Right renal cortex interstitium (tissue), 3 donors: ENCODE results near the gene RENBP. TPM values are rescaled to one million over a fixed set of nuclear protein-coding genes. Genes with fewer than 3 reads are reported as not detected.

Experiments used
- DNase-seq, 3 donors: peaks; one replicate each; pipeline ENCODE4 v3.0.0-alpha.2; 2013; ENCODE audit warnings: low read depth in 3 of 3, low spot score in 2 of 3
- polyA plus RNA-seq, 3 donors: library from polyadenylated mRNA; unstranded; fragments of 120-200 nt; gene quantifications; one replicate each; pipeline ENCODE4 v1.2.1, GENCODE V29; 2013; ENCODE audit not compliant: insufficient read length in 3 of 3

The RENBP gene
- polyA plus RNA-seq, 3 donors, result 13.9 to 17.9 (median 17.2) TPM

DNA sequence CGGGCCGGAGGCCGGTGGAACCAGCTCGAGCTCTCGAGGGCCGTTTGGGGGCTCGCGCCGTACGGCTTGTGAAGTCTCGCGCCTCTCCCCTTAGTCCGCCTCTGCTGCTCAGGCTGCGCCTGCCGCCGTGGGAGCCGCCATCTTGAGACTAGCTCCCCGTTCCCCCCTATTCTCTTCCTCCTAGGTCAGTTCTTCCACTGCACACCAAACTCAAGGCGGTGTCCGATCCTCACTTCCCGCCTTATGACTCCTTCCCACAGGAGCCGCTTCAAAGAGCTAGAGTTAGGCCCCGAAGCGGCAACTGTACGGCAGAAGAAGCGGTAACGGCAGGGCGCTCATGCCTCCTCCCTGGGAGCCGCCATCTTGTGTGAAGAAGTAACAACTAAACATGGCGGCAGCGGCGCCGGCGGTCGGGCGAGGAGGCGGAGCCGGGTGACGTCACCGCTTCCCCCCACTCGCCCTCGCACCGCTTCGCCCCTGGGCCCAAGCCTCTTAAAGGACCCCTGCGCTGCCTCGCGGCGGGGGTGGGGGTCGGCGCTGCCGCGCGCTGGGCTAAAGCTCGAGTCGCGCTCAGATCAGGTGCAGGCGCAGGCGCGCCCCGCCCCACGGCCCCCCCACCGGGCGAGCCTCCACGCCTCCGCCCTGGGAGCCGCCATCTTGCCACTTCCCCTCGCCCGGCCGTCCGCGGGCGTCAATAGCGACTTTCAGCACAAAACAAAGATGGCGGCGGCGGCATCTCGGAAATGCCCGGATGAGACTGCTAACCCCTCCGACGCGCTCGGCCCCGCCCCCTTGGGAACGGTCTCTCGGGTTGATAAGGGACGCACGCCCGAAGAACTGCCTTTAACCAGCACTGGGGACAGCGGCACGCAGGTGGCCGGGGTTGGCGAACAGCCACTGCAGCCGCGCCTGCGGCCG is 27.3 kb upstream of the RENBP start, which contains the start of gene HCFC1:
Gene HCFC1 (minus strand): TSS at position 369 of the 918 bp plus-strand sequence. CDS start 978 bp downstream, outside the sequence.
- peak; percentile 56 to 79 (median 74) for DNase-seq

DNA sequence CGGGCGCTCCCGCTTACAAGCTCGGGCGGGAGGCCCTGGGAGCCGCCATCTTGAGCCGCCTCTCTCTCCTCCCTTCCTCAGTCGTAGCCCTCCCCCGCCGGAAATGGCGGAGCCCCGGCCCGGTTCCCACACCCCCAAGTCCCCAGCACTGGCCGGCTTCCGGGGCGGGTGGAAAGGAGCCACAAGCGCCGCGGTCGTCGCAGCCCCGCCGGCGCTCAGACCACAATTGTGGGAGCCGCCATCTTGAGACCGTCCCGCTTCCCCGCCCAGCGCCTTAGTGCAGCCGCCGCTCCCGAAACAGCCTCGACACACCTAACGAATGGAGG is 26.6 kb upstream of the RENBP start:
- no peak for DNase-seq

DNA sequence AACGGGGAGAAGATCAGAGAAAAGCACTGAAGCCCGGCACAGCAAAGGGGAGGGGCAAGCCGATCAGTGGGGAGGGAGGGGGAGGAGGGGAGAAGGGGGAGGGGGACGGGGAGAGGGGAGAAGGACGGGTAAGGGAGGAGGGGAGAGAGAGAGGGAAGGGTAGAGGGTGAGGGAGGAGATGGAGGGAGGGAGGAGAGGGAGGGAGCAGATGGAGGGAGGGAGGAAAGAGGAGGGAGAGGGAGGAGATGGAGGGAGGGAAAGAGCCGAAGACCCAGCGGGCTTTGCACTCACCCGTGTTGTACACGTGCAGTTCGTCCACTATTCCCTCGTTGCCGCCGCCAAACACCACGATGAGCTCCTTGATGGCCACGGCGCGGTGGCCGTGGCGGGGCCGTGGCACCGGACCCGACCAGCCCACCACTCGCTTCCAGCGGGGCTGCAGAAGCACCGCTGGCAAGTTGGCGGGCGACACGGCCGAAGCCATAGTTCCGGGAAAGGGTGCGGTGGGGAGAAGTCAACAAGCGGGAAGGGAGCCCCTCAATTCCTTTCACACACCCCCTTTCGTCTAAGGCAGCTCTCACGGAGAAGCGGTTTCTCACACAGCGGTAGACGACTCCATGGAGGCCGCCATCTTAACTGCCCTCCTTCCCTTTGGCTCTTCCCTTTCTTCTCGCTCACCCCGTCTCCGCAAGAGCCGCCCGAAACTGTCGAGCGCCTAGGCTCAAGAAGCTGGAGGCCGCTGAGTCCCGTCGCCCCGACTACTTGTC is 26.1 kb upstream of the RENBP start:
- no peak for DNase-seq

DNA sequence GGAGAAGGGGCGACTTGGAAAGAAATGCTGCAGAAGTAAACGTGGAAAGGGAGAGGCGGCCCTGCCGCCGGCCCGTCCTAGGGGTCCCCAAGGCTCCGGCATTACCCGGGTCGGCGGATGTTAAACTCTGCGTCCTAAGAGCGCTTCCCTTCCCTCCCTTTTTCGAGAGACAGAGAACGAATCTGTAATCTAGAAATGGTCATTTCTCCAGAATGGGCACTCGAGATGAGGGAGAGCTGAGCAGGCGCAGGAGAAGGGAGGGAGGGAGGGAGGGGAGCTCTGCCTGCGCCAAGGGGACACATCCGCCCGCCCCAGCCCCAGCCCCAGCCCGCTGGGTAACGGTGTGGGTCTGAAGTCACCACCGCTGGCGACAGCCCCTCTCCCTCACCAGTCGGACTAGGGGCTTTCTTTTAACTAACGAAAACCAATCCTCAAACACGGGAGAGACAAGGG is 25.5 kb upstream of the RENBP start:
- no peak for DNase-seq

DNA sequence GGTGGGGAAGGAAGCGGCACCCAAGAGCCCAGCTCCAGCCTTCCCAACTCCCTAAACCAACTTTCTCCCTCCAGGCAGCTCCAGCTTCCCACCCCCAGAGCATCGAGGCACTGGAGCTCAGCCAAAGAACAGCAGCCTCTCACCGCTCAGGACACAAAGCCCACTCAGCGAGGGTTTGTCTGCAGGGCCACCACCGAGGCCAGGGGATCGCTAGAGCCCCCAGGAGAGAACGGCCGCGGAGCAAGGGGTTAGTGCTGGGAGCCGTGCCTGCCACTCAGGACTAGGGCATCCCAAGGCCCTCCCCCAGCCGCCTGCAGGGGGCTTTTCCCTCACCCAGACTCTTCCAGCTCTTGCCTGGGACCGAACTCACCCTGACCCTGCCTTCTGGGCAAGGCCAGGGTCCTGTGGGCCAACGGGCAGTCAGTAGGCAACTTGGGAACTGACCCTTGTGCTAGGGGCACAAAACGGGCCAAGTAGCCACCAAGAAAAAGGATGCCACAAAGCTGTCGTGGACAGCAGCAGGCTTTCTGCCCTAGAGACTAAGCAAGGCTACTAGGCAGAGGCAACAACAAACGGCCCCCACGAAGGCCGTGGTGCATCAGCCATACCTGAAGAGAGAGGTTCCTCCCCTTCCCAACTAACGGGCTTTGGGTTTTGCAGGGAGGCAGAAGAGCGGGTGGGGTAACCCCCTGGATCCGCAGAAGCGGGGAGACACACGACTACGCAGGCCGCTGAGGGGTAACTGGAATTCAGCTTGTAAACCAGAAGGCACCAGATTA is 24.9 kb upstream of the RENBP start:
- DNase-seq, result no peak

DNA sequence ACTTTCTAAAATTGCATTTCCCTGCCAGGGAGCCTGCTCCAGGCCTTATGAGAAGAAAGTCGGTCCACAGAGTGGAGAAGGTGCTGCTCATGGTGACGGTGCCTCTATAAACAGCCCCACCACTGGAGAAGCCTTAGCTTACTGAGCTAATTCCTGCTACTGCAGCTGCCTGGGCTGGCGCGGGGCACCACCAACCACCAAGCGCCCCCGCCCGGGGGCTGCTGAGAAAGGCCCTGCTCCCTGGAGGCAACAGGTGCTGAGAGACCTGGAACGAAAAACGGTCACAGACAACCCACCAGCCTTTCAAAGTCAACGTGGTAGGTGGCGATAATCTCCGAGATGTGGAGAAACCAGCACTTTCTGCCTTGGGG is 24.3 kb upstream of the RENBP start:
- DNase-seq, result no peak

DNA sequence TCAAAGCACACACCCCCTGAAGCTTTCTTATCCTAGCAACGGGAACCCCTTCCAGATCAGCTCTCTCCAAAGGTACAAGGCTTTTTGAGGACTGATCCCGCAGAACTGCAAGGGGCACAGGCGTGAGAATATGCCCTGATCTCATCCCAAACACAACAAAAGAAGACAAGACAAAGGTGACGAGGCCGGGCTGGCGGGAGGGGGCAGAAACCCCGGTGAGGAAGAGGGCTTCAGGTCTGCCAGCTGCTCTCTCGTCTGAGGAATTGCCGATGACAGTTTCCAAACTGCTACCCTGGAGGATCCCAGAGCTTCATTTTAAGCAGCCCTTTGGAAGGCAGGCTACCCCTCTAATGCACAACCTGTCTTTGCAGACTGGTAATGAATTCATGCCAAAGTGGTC is 23.8 kb upstream of the RENBP start:
- no peak for DNase-seq

DNA sequence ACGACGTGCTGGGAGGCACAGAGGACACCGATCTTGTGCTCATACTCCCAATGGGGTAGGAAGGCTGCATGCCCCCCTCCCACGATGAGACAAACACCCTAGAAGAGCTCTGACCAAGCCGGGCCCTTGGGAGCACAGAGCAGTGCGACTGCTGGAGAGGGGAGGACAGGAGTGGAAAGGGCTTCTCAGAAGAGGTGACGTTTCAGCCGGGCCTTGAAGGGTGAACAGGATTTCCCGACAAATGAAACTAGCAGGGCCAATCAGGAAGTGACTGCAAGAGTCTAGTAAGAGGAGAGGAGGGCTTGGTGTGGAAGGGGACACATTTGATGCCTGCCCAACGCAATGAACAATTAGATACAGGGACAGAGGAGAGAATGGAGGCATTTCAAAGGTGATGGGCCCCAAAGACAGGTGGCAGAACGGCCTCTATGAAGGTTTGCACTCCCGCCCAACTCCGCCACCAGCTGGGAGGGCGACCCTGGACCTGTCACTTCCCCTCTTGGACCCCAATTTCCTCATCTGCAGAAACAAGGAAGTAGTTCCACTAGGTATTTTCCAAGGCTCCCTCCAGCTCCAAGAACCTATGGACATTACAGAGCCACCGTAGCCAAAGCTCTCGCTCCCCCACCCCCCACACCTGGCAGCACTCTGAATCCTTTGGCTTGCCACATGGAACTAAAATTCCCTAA is 23.2 kb upstream of the RENBP start:
- DNase-seq, result no peak

DNA sequence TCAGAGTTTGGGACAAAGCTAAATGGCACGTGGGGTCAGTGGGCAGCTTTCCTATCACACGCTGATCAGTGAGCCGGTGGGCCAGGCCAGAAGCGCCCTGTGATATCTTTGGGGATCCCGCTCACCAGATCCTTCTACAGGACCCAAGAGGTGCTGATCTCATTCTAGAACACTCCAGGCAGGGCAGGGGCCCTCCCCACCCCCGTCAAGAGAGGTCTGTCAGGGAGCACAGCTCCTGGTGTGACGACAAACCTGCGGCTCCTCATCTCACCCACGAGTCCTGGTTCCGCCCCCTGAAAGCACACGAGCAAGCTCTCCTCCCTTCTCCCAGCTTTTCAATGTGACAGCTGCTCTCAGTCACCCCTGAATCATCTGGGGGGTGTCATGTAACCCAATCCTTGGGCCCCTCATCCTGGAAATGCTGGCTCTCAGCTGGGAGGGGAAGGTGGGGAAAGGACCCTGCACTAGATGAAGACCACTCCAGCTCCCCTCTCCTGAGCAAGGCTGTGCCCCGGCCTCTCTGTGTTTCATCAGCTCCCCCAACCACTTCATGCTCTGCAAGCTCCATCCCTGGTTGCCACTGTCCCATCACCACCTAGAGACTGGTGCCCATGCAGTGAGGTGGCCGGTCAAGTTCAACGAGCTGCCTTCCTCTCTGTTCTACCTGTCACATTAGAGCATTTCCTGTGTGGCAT is 22.5 kb upstream of the RENBP start:
- no peak for DNase-seq

DNA sequence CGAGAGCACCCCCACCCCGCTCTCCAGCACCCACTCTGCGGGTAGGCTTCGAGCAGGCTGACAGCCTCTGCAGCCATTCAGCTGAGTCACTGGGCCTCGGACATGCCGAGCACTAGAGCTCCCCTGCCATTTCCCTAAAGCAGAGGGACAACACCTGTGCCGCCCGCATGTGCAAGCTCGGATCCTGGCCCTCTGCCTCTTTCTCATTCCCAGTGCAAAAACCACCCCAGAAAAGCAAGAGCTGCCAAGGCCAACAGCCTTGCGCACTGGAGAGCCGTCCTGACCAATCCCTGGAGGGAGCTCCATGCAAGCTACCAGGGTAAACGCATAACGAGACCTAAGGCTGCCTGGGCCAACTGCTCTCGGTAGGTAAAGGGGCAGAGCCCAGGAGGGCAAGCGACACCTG is 21.8 kb upstream of the RENBP start:
- no peak for DNase-seq

DNA sequence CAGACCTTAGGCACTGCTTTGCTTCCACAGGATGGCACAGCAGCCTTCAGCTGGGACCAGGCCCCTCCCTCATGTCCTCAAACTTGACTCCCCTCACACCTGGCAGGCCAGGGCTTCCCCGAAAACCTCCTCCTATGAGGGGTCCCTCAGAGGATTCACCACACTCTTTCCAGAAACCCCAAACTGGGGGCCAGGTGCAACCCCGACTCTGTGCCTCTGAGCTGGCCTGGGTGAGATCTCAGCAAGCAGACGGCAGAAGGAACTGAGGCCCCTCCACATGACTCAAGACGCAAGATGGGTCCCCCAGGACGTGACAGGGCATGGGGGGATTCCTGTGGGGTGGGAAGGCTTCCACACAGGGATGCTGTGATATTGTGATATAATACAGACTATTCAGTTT is 21.0 kb upstream of the RENBP start:
- no peak for DNase-seq

DNA sequence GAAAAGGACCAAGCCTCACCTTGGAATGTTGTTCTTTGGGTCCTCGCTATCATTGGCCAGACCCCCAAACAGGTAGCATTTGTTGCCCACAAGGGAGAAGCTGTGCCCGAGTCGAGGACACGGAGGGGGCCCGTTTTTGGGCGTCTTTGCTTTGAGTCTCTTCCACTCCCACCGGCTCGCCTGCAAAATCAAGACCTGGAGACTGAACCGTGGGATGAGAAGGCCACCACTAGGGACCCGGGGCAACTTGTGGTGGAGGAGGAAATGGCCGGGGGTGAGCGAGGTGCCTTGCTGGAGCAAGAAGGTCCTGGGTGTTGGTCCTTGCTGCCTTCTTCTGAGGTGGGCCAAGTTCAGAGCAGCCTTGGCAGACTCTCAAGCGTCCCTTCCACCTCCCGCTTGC is 19.7 kb upstream of the RENBP start:
- no peak for DNase-seq

DNA sequence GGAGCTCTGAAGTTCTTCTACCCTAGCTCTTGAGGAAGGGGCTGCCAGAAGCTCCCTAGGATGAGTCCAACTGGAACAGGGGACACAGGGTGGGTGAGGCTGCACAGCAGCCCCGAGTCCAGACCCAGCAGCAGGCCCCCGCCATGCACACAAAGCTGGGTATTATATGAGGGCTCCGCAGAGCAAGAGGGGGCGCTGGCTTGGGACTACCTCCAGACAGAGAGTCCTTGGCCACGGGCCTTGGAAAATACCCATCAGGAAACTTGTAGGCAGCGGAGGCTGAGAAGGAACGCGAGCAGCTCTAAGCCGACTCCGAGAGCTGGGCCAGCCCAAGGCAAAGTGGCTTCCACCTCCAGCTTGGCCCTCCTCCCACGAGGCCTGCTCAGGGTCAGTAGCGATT is 19.1 kb upstream of the RENBP start:
- DNase-seq, result no peak

DNA sequence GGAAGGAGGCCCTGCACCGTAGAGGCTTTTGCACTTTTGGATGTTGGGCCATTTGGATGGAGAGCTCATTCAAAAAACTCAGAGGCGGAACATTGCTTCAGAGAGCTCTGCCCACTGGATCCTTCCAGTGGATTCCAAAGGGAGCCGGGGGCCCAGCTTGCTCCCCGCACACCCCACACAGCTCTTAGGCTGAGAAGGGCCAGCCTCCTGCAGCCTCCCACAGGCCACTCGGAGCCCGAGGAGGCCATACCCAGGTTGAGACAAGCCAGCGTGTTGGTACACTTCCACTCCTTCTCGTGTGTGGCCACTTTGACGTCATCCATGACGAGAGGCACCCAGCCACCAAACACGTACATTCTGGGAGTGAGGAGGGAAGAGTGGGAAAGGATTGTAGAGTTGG is 16.8 kb upstream of the RENBP start:
- no peak for DNase-seq

DNA sequence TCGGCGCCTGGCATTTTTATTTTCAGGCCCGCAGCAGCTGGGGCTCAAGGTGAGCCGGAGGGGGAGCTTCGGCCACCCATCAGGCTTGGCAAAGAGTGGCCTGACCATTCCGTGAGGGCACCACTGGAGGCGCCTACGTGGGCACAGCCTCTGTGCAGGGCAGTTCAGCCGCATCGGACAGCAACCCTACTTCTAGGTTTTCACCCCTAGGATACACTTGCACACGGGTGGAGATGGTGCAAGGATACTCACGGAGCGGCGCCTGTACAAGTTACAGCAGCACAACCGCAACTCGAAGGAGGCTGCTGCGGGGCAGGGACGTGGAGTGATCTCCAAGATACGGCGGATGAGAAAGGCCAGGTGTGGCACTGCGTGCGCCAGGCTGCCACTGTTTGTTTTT is 16.3 kb upstream of the RENBP start:
- no peak for DNase-seq

DNA sequence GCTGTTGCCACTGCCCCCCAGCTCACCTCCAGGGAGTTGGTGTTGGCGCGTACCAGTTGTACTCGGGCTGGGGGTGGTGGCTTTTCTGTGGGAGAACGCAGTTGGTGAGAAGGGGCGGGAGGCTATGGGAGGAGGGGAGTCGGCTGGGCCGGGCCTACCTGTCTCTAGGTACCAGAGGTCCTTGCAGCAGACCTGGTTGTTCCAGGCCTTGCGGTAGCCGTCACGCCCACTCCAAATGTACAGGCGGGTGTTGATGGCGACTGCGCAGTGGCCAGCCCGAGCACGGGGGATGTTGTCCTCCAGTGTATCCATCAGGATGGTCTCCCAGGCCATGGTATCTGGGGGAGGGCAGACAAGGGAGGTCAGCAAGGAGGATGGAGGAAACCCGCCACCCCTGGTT is 15.6 kb upstream of the RENBP start:
- DNase-seq, result no peak

DNA sequence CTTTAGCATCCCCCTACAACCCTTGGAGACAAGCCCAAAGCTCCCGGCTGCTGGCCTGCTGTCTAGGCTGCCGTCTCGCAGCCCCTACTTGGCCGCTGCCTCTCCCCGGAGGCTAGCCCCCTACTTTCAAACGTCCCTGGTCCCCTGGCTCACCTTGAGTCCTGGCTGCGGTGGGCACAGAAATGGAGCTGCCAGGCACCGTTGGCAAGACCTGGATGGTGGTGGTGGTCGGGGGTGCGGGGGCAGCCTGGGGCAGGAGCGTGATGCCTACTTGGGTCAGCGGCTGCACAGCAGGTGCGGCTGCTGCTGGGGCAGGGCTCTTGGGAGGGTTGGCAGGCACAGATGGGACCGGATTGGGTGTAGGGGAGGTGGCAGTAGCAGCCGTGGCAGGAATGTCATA is 15.2 kb upstream of the RENBP start:
- DNase-seq, result no peak

DNA sequence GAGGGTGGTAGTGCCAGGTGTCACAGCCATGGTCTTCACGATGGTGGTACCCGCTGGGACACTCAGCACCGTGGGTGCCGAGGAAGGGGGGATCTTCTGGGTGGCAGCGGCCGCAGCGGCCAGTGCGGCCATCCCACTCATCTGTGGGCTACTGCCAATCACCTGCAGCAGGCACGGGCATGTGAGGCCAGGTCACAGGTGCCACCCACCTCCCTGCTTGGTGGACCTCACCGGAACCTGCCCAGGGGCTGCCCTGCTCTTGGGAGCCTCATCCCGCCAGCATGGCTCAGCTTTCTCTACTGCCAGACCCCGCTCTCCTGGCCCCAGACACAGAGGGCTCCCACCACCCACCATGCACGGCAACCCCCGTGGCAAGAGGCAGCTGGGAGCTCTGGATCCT is 14.2 kb upstream of the RENBP start:
- DNase-seq, result no peak

DNA sequence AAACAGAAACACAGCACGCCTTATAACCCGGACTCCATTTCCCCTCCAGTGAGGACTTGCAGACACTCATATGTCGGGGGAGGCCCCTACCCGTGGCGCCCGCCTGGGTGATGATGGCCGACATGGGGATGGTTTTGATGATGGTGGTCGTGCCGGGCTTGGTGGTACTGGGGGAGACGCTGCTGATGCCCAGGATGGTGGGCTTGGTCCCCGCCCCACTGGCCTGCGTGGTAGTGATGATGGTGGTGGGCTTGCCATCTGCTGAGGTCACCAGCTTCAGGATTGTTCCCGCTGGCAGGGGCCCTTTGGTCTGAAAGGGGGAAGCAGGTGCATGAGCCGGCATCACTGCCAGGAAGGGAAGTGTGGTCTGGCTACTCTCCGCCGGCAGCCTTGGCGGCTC is 12.8 kb upstream of the RENBP start:
- DNase-seq, result no peak
